Activated T-cell treated with anti-CD3 and anti-CD28 coated beads, Interleukin-2, amount 50 U/mL, for 4 hours (primary cell): ENCODE results near the gene SORL1. TPM values are rescaled to one million over a fixed set of nuclear protein-coding genes. Genes with fewer than 3 reads are reported as not detected.
A peak's percentile ranks its signal among the peaks of the same experiment; 100 is the strongest.
"Not testable (repeated sequence)": the region's sequence is repeated elsewhere in the genome, so short reads cannot be mapped to it uniquely, and the experiment has no call there.

ENCODE experiments used
- ATAC-seq, 2 donors: fragments of 200-7000 bp; cut with Tn5 transposase; one replicate each; pipeline ENCODE4 v1.10.0; 2021
- DNase-seq: peaks from one replicate; pipeline ENCODE4 v3.0.0-alpha.2; 2020
- H3K27me3 Mint-ChIP-seq: one replicate; pipeline ENCODE4 v1.8.0; 2021; ENCODE audit warnings: low read depth, mixed read lengths
- H3K36me3 Mint-ChIP-seq: one replicate; pipeline ENCODE4 v1.8.0; 2022; ENCODE audit warnings: mixed read lengths; ENCODE audit not compliant: insufficient read depth
- H3K4me1 Mint-ChIP-seq: one replicate; pipeline ENCODE4 v1.8.0; 2021; ENCODE audit warnings: low read depth, mixed read lengths
- H3K4me3 Mint-ChIP-seq: one replicate; pipeline ENCODE4 v1.8.0; 2021; ENCODE audit warnings: mild to moderate bottlenecking, moderate library complexity, mixed read lengths
- H3K9me3 Mint-ChIP-seq: one replicate; pipeline ENCODE4 v1.8.0; 2021; ENCODE audit warnings: mixed read lengths
- total RNA-seq, 3 donors: library from RNA; stranded (reverse); gene quantifications; one replicate each; pipeline ENCODE4 v1.2.1, GENCODE V29; 2021

SORL1 gene, protein sequence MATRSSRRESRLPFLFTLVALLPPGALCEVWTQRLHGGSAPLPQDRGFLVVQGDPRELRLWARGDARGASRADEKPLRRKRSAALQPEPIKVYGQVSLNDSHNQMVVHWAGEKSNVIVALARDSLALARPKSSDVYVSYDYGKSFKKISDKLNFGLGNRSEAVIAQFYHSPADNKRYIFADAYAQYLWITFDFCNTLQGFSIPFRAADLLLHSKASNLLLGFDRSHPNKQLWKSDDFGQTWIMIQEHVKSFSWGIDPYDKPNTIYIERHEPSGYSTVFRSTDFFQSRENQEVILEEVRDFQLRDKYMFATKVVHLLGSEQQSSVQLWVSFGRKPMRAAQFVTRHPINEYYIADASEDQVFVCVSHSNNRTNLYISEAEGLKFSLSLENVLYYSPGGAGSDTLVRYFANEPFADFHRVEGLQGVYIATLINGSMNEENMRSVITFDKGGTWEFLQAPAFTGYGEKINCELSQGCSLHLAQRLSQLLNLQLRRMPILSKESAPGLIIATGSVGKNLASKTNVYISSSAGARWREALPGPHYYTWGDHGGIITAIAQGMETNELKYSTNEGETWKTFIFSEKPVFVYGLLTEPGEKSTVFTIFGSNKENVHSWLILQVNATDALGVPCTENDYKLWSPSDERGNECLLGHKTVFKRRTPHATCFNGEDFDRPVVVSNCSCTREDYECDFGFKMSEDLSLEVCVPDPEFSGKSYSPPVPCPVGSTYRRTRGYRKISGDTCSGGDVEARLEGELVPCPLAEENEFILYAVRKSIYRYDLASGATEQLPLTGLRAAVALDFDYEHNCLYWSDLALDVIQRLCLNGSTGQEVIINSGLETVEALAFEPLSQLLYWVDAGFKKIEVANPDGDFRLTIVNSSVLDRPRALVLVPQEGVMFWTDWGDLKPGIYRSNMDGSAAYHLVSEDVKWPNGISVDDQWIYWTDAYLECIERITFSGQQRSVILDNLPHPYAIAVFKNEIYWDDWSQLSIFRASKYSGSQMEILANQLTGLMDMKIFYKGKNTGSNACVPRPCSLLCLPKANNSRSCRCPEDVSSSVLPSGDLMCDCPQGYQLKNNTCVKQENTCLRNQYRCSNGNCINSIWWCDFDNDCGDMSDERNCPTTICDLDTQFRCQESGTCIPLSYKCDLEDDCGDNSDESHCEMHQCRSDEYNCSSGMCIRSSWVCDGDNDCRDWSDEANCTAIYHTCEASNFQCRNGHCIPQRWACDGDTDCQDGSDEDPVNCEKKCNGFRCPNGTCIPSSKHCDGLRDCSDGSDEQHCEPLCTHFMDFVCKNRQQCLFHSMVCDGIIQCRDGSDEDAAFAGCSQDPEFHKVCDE (N-terminal part only)
- total RNA-seq = 10 to 100 TPM; 21.3 to 25.6 (median 21.3) TPM

GRCh38 chr11:121451986-121452608, at the start of gene SORL1:
TSS of gene SORL1 (plus strand) at chr11:121452314. CDS start at chr11:121452332, 18 bp downstream.
- Mint-ChIP-seq H3K4me1 (peaks cover 87% of the 10 kb centered on the region), H3K27me3 (no peaks in the 10 kb centered on the region), H3K4me3 (peak within 1 kb of the TSS; percentile 92), H3K9me3 (no peaks in the 10 kb centered on the region), H3K36me3 (peaks cover 15% of the 10 kb centered on the region)
- peak; percentile 69 to 77 for ATAC-seq
- peak; percentile 66 for DNase-seq

DNA sequence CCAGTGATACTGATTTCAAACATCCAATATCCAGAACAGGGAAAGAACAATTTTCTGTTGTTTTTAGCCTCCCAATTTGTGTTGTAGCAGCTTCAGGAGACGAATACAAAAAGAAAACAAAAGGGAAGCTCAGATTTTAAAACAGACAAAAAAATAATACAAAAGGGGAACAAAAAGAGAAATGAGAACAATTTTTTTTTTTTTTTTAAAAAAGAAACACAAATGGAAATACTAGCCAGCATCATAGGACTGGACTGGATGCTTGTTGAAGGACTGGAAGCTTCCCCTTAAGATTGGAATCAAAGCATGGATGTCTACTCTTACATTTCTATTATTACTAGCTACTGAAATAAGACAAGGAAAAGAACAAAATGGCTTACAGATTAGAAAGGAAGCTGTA, 46.5 kb upstream of the SORL1 start:
- H3K36me3 Mint-ChIP-seq = no peaks in the 10 kb centered on the region
- ATAC-seq (no peak), DNase-seq (no peak)
- peaks cover 13% of the 10 kb centered on the region for H3K4me1 Mint-ChIP-seq
- H3K9me3 Mint-ChIP-seq = no peaks in the 10 kb centered on the region
- H3K4me3 Mint-ChIP-seq = no peak overlapping the region
- no peaks in the 10 kb centered on the region for H3K27me3 Mint-ChIP-seq

DNA sequence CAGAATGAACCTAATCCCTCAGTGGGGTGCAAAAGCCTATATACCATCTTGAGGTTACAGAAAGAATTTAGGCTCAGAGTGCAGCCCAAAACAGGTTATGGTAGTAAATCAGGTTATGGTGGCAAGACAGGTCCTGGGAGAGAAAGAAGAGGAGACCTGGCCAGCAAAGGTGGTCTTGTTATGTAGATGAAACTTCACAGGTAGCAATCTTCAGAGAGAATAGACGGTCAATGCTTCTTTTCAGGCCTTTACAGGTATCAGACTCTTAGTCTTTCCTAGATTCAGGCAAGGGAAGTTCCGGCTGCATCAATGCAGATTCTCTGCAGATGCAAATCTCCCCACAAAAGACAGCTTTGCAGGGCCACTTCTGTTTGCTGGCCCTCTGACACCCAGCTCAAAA, 45.8 kb upstream of the SORL1 start:
- Mint-ChIP-seq H3K27me3 (no peaks in the 10 kb centered on the region), H3K36me3 (no peaks in the 10 kb centered on the region), H3K9me3 (no peaks in the 10 kb centered on the region), H3K4me3 (no peak overlapping the region), H3K4me1 (peaks cover 19% of the 10 kb centered on the region)
- DNase-seq (no peak), ATAC-seq (no peak)

GRCh38 chr11:121408830-121409229, 43.3 kb upstream of the SORL1 start:
- Mint-ChIP-seq H3K9me3 (no peaks in the 10 kb centered on the region), H3K36me3 (no peaks in the 10 kb centered on the region), H3K27me3 (no peaks in the 10 kb centered on the region), H3K4me1 (peaks cover 24% of the 10 kb centered on the region), H3K4me3 (no peak overlapping the region)
- DNase-seq (no peak), ATAC-seq (no peak)

- not testable (repeated sequence) for H3K4me3 Mint-ChIP-seq, H3K36me3 Mint-ChIP-seq, H3K9me3 Mint-ChIP-seq, DNase-seq, H3K27me3 Mint-ChIP-seq
- peaks cover 26% of the 10 kb centered on the region for H3K4me1 Mint-ChIP-seq
- ATAC-seq = peak; percentile 29 to 55
These were observed 42.1 kb upstream of the SORL1 start for GRCh38 chr11:121410041-121410440.

DNA sequence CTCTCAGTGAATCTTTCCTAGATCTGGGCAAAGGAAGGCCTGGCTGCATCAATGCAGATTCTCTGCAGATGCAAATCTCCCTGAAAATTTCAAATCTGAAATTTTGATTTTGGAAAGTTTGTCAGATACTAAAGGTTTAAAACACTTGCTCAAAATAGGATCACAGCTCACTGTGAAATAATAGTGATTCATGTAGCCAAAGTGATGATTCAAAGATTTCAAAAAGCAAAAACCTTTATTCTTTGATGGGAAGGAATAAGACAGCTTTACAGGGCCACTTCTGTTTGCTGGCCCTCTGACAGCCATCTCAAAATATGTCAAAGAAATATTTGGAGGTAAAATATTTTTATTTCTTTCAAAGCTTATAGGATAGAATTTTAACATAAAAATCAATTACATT, 40.8 kb upstream of the SORL1 start:
- not testable (repeated sequence) for H3K27me3 Mint-ChIP-seq, DNase-seq, H3K4me3 Mint-ChIP-seq, H3K9me3 Mint-ChIP-seq, H3K36me3 Mint-ChIP-seq
- H3K4me1 Mint-ChIP-seq = peaks cover 32% of the 10 kb centered on the region
- ATAC-seq = peak; percentile 46 to 69

- peaks cover 37% of the 10 kb centered on the region for H3K4me1 Mint-ChIP-seq
- ATAC-seq = no peak
- no peaks in the 10 kb centered on the region for H3K9me3 Mint-ChIP-seq
- DNase-seq = no peak
- H3K36me3 Mint-ChIP-seq = no peaks in the 10 kb centered on the region
- H3K4me3 Mint-ChIP-seq = no peak overlapping the region
- H3K27me3 Mint-ChIP-seq = no peaks in the 10 kb centered on the region
These were observed 40.0 kb upstream of the SORL1 start for GRCh38 chr11:121412000-121412587.

DNA sequence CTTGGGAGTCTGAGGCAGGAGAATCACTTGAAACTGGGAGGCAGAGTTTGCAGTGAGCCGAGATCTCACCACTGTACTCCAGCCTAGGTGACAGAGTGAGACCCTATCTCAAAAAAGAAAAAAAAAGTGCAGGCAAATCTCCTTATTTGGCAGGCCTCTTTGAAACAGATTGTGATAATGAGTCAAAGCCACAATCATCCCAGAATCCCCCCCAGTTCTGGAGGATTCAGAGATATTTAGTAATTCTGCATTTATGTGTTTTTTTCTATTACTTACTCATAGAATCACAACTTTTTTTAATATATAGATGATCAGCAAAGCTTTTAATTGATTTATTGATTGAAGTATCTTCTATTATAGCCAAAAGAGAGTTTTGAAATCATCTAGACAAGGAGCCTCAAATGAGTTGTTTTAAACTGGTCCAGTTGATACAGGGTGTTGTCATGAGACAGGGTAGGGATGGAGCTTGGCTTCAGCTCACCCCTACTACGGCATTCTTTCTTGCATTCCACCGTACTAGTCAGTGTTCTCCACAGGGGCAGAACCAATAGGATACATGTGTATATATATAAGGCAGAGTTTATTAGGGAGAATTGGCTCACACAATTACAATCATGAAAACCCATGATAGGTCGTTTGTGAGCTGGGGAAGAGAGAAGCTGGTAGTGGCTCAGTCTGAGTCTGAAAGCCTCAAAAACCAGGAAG, 39.3 kb upstream of the SORL1 start:
- ATAC-seq (no peak), DNase-seq (no peak)
- H3K27me3 Mint-ChIP-seq = no peaks in the 10 kb centered on the region
- H3K9me3 Mint-ChIP-seq = no peaks in the 10 kb centered on the region
- H3K36me3 Mint-ChIP-seq = no peaks in the 10 kb centered on the region
- H3K4me3 Mint-ChIP-seq = no peak overlapping the region
- H3K4me1 Mint-ChIP-seq = peaks cover 41% of the 10 kb centered on the region

DNA sequence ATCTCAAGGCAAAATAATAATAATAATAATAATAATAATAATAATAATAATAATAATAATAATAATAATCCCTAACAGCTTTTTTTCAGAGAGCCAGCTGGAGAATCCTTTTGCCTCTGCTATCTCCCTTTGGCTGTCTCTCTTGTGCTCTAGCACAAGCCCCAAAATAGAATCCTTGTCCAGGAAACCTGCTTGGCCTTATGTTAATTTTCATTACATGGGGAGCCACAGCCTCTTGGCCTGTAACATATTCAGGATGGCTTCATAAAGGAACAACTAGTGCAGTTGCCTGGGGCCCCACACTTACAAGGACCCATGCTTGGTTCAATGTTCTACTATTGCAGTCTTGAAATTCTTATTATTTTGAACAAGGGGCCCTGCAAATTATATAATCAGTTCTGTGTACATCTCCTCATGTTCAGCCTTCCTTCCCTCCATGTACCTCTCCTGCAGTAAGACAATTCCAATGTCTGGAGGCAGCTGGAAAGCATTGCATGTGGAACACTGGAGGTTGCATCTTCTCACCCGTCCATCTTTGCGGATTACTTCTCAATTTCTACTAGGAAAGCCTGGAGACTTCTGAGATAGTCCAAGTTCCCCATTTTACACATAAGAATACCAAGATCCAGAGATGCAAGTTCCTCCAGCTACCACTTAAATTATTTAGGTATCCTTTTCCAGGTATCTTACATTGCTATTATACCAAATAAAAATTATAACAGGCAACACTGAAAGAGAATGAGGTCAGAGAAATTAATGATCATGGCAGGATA, 37.8 kb upstream of the SORL1 start:
- H3K27me3 Mint-ChIP-seq = no peaks in the 10 kb centered on the region
- no peak for DNase-seq
- no peaks in the 10 kb centered on the region for H3K9me3 Mint-ChIP-seq
- peaks cover 55% of the 10 kb centered on the region for H3K4me1 Mint-ChIP-seq
- H3K4me3 Mint-ChIP-seq = no peak overlapping the region
- ATAC-seq = no peak
- H3K36me3 Mint-ChIP-seq = no peaks in the 10 kb centered on the region

DNA sequence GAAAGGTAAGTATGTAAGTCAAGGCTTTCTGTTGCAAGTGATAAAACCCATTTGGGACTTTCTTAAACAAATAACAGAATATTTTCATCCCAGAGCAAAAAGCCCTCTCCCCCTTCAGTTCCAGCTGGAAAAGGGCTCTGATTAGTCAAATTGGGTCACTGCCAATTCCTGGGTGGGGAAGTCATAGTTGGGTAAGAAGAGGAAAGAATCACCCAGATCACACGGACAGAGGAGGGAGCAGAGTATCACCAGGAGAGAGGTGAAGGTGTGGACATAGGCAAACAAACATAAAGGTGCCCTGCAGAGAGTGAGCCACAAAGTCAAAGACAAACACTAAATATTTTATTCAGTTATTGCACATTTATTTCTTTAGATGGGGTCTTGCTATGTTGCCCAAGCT, 36.3 kb upstream of the SORL1 start:
- ATAC-seq = no peak
- H3K9me3 Mint-ChIP-seq = no peaks in the 10 kb centered on the region
- peaks cover 60% of the 10 kb centered on the region for H3K4me1 Mint-ChIP-seq
- H3K4me3 Mint-ChIP-seq = no peak overlapping the region
- DNase-seq = no peak
- no peaks in the 10 kb centered on the region for H3K36me3 Mint-ChIP-seq
- no peaks in the 10 kb centered on the region for H3K27me3 Mint-ChIP-seq

GRCh38 chr11:121417055-121417551, 35.0 kb upstream of the SORL1 start:
- no peaks in the 10 kb centered on the region for H3K9me3 Mint-ChIP-seq

DNA sequence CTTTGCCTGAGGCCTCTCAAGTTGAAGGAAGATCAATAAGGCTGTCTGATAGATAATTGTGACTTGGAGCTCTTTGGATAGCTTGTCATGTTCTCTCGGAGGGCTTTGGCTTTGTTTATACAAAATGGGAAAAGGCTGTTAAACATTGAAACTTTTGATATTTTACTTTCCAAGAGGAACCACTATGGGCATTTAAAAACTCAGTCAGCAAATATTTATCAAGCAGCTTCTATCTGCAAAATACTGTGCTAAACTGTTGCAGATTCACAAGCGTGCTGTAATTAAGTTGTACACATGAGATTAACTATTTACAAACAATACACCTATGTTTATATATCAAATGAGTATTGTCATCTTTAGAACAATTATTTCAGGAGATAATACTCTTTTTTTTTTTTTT, 34.5 kb upstream of the SORL1 start:
- Mint-ChIP-seq H3K4me3 (no peak overlapping the region), H3K4me1 (peaks cover 69% of the 10 kb centered on the region), H3K27me3 (no peaks in the 10 kb centered on the region), H3K9me3 (no peaks in the 10 kb centered on the region), H3K36me3 (no peaks in the 10 kb centered on the region)
- no peak for DNase-seq
- ATAC-seq = no peak

More at GRCh38 chr11:121417055-121417551, 35.0 kb upstream of the SORL1 start:
- H3K27me3 Mint-ChIP-seq = no peaks in the 10 kb centered on the region
- no peak for DNase-seq
- peaks cover 68% of the 10 kb centered on the region for H3K4me1 Mint-ChIP-seq
- ATAC-seq = peak; percentile 44 to 53
- H3K4me3 Mint-ChIP-seq = no peak overlapping the region
- H3K36me3 Mint-ChIP-seq = no peaks in the 10 kb centered on the region
